Amygdala (tissue), 56 donors: ENCODE data around the gene TBX15.

Experiments
- DNase-seq, 56 donors: peaks; one replicate each; lab custom pipeline; 2025; lab: John Stamatoyannopoulos, UW

The TBX15 gene

DNA sequence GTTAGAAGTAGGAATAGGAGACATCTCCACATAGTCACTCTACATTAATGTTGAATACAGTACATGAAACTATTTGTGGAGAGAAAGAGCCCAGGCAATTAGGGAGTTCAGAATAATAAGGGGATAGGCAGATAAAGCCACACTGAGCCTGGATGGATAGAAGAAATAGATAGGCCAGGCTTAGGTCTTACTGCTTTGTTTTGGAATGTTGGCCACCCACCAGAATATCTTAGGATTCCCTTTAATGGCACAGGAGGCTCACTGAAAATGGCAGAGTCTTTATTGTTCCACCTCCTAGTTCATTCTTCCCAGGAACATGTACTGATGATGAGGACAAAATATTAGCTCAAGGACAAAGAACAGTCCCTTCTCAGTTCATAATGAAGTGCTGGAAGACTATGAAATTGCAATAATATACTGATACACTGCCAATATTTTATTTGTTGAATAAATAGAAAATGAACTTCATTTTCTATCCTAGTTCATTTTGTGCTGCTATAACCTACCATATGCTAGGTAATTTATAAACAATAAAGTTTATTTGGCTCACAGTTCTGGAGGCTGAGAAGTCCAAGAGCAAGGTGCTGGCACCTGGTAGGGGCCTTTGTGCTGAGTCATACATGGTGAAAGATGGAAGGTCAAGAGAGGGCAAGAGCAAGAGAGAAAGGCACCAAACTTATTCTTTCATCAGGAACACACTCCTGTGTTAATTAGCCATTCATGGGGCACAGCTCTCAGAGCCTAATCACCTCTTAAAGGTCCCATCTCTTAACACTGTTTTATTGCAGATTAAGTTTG, 87.3 kb downstream of the TBX15 start:
- no peak for DNase-seq

DNA sequence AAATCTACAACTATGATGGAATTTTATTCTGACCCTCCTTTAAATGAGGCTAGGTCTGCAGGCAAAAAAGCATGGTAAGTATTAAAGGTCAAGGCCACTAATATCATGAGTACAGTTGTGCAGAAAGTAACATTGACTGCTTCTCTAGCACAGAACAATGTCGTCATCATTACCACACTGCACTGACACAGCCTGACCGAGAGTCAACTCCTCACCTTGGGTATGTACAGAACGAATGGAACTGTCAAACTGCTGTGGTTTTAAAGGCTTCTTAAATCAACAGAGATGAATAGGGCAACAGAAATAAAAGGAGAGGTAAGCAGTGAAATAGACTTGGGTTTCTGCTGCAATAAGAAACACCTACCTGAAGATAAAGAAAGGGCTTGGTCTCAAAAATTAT, 88.8 kb downstream of the TBX15 start:
- DNase-seq = no peak

DNA sequence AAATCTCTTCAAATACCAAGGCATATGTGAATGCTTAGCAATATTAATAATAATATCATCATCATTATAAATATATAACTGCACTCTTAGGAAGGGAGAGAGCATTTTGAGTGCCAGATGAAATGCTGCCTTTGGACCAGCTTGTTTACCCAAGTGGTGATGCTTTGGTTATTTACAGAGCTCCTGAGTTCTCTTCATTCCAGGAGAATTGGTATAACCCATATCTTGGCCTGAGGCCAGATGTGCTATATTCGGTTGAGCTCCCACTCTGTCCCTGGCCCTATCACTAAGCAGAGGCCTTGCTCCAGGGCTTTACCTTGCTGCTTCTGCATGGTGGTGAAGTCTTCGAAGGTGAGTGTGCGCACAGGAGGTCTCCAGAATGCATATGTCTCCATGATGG, 89.4 kb downstream of the TBX15 start:
- DNase-seq = no peak

- DNase-seq = no peak
These were observed 91.7 kb downstream of the TBX15 start for GRCh38 chr1:118896416-118896815.

DNA sequence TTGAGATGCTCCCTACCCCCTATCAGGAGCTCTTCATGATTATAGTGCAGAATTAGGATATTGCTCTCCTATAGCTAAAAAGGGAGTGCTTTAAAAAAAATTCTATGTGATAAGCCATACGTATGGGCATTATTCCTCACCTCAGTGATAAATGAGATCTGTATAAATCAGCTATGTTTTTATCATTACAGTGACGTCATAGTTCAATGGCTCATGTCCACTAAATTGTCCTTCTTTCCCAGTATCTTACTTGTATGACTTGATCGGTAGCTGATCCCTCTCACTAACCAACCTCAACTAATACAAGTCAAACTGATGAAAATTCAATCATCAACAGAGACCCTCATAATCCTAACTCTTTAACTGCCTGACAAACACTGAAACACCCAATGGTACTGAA, 93.3 kb downstream of the TBX15 start:
- DNase-seq = no peak

DNA sequence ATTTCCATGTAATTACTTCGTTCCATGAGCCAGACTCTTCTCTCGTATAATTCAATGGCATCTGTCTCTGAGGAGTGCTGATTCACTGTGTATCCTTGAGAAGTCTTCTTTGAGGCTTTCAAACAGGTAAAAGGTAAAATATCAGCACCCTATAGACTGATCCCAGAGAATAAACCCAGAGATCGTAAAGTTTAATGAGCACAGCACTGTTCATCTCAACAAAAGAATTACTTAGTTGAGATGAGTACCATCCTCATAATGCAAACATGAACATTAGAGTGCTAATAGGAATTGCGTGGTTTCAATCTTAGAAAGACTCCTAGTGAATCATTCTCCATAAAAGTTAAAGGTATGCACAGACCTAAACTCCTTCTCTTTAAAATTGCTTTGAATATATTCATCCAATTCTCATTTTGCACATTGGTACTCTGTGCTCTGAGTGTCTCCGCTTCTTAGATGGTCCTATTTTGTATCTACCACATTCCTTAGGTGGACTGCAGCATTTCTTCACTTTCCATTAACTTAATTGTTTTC, 97.2 kb downstream of the TBX15 start:
- no peak for DNase-seq

GRCh38 chr1:118884946-118885345, 103.2 kb downstream of the TBX15 start:
- DNase-seq = no peak

DNA sequence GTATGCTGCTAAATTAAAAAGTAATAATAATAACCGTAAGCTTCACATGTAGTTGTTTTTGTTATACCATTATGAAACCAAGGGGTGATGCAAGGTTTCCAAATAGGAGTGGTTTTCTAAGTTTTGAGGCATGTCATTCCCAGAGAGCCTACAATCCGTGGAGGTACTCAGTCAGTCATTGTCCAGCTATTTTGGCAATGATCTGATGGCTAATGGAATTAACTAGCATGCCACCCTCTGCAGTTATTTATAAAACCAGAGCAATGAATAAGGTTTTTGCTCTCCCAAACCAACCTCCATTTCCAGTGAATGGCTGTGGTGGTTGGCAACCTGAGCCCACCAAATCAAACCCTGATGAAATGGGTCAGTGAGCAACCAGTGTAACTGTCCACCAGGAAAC, 106.4 kb downstream of the TBX15 start:
- no peak for DNase-seq

- DNase-seq = no peak
These were observed 109.5 kb downstream of the TBX15 start for GRCh38 chr1:118878661-118879060.

- DNase-seq = no peak
These were observed 110.3 kb downstream of the TBX15 start for GRCh38 chr1:118877668-118878396.

DNA sequence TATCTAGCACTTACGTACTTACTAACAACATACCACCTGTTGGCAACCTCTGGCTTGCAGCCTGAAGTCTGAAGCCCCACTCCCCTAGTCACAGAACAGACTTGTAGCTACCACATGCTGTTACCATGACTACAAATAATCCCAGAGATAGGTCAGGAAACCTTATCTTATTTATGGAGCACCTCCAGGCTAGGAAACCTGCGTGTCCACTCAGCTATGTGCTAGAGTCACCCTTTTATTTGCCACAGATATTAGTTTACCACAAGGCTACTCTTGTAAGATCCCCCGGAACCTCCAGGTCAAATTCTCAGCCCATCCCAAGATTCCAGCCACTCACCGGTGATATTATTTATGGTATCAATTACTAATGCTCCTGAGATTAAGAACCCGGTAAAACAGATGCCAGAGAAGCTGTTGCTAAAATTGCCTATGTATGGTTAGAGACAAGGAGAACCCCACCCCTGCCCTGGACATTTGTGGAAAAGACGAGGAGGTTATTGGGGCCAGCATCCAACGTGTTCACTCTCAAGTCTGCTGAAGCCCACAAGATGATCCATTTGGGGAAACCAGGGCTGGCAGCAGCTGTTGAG, 116.5 kb downstream of the TBX15 start:
- no peak for DNase-seq

DNA sequence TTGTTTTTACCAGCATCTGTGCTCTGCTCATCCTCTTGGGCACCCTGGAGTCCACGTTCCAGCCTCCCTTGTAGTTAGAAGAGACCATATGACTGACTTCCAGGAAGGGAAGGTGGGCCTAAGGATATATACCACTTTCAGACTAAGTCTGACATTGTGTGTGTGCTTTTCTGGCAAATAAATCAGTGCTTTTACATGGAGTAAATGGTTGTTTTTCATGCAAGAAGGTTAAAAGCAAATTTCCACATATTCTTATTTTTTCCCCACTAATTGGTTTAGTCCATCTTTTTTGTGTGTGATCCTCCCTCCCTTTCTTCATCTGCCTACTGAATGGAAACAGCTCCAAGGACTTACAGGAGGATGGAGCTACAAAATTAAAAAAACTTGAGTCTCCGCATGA, 119.8 kb downstream of the TBX15 start:
- no peak for DNase-seq

GRCh38 chr1:118866330-118866729, 121.8 kb downstream of the TBX15 start:
- DNase-seq = no peak

DNA sequence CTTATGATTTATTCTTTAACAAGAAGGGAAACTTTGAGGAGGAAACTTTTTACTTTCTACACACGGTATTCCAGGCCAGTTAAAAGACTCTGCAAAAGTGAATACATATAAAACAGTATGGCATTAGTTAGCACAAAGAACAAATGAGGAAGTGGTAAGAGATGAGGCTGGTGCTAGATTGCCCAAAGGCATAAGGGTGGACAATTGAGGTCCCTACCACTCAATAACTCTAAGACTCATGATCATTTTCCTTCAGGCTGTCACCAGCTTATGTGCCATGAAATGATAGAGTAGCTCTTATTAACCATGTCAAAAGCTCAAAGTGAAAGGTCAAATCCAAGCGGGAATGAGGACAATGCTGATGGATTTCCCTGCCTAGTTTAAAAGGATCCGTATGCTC, 124.5 kb downstream of the TBX15 start:
- no peak for DNase-seq

DNA sequence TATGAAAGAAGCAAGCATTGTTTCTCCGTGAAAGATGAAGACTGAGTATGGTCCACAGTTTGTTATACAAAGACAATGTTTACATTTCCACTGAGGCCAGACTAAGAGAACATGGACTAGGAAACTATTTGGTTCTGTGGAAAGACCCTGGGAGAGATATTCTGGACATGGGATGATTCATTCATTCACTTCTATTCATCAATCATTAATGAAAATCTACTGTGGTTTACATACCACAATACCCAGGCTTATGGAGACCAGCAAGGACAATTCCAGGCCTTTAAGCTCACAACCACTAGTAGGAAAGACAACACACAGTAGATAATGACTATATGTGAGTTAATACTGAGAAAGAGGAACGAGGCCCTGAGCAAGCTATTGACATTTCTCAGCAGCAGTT, 125.4 kb downstream of the TBX15 start:
- no peak for DNase-seq

DNA sequence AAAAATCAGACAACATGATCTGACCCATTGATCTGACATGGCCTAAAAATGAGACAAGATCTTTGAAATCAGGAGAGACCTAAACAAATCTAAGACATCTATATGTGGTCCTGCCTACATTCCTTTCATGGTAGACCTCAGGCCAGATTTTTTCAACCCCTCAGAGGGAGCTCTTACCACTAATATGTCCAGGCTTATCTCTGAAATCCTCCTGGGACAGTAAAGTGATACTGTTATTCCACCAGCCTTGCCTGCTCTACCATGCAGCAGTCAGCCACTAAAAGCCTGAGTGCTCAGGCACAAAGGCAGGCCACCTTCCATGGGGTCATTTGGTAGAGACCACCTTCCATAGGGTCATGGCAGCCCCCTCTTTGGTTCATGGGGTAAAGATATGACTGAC, 126.9 kb downstream of the TBX15 start:
- no peak for DNase-seq

- DNase-seq = no peak
These were observed 128.1 kb downstream of the TBX15 start for GRCh38 chr1:118859999-118860398.

GRCh38 chr1:118846443-118846842, 141.7 kb downstream of the TBX15 start:
- DNase-seq = no peak

DNA sequence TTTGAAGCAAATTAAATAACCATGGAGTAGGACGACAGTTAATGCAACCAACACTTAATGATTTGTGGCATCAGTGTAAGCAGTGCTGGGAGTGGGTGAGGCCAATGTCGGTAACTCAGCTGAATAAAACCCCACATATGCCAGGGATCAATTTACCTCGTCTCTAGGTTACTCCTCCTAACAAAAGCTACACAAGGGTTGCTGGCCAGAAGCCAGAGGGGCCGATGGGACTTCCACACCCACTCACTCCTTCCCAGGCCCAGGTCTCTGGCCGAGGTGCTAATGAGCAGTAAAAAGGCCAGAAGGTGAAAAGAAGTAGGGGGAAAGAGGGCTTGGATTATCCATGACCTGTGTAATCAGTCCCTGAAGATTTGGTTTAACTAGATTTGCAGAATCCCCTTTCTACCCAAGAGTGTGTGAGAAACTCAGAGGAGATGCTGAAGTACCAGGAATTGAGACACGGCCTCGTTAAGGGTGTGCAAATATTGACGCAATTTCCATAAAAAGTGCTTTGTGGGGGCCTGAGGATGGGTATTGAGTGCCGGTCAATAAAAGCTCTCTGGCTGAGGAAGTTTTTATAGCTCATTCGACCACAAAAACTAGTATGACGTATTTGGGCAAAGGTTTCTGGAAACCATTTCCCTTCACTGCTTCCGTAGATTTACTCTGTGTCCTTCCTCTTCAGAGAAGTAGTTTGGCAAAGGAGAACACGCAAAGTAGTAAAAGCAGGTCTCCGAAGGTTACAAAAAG, 145.5 kb downstream of the TBX15 start:
- no peak for DNase-seq

DNA sequence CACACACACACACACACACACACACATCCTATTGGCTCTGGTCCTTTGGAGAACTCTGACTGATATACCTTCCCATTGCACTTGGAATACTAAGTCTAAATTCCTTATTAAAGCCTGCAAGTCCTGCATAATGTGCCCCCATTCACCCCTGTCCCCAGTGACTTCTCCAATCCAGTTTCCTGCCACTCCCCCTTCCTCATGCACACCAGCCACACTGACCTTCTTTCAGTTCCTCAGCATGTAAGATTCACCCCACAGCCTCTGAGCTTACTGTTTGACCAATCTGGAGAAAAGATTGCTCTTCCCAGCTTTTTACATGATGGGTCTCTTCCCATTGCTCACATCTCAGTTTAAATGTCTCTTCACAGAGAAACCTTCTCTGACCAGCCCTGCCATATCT, 146.6 kb downstream of the TBX15 start:
- no peak for DNase-seq
